Adrenal gland (tissue), 5 donors: ENCODE measurements around the gene ACSM5.
"Not testable (repeated sequence)": the region's sequence is repeated elsewhere in the genome, so short reads cannot be mapped to it uniquely, and the experiment has no call there.

Source experiments
- POLR2A ChIP-seq, 2 donors: fragments of 450-650 bp; IDR thresholded peaks; one replicate each; pipeline ENCODE4 v1.6.1; 2017; ENCODE audit warnings: antibody characterized with exemption in 2 of 2, mild to moderate bottlenecking in 2 of 2, moderate library complexity in 1 of 2
- TF ChIP-seq, protein P1 (sequence below), 6 experiments: fragments of 450-650 bp in 4 of 6; fragments of 200-600 bp in 2 of 6; sonication (generic) in 1 of 6; IDR thresholded peaks; 1 replicate in 5 of 6; 2 replicates in 1 of 6; pipeline versions ENCODE4 v1.5.1 to v1.8.0; 2016 to 2021; ENCODE audit warnings: antibody characterized with exemption in 6 of 6, mild to moderate bottlenecking in 2 of 6, moderate library complexity in 1 of 6
- donor health status: DM: no; HTN: no; CAD: no.

GRCh38 chr16:20446652-20447393 is 37.5 kb downstream of the ACSM5 start:
- not testable (repeated sequence) for TF ChIP-seq POLR2A (IDR thresholded peaks at IDR 0.05)
- TF ChIP-seq, protein P1, sequence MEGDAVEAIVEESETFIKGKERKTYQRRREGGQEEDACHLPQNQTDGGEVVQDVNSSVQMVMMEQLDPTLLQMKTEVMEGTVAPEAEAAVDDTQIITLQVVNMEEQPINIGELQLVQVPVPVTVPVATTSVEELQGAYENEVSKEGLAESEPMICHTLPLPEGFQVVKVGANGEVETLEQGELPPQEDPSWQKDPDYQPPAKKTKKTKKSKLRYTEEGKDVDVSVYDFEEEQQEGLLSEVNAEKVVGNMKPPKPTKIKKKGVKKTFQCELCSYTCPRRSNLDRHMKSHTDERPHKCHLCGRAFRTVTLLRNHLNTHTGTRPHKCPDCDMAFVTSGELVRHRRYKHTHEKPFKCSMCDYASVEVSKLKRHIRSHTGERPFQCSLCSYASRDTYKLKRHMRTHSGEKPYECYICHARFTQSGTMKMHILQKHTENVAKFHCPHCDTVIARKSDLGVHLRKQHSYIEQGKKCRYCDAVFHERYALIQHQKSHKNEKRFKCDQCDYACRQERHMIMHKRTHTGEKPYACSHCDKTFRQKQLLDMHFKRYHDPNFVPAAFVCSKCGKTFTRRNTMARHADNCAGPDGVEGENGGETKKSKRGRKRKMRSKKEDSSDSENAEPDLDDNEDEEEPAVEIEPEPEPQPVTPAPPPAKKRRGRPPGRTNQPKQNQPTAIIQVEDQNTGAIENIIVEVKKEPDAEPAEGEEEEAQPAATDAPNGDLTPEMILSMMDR (IDR thresholded peaks at IDR 0.05), result not testable (repeated sequence)
